ENCODE data around the gene ROR2. TPM values are rescaled to one million over a fixed set of nuclear protein-coding genes. Genes with fewer than 3 reads are reported as not detected.

ROR2 gene
- total RNA-seq, 4 donors from 2014 or later: 0.70 to 9.9 (median 4.1) TPM

GRCh38 chr9:91813176-91813795 lies 136.7 kb downstream of the ROR2 start:
- Histone ChIP-seq H3K27ac (peak overlapping the region in 1 of 4 donors; percentile 41), H3K27me3 (no peaks in the 10 kb centered on the region), H3K4me3 (no peak overlapping the region), H3K9me3 (no peaks in the 10 kb centered on the region), H3K4me1 (peaks cover 0 to 23% (median 0%) of the 10 kb centered on the region in 4 donors), H3K36me3 (no peaks in the 10 kb centered on the region)
- TF ChIP-seq CTCF (IDR thresholded peaks at IDR 0.05) (no peak), POLR2A (IDR thresholded peaks at IDR 0.05) (no peak)
- DNase-seq: no peak

GRCh38 chr9:91812191-91812590 lies 137.8 kb downstream of the ROR2 start:
- DNase-seq: no peak
- no peaks in the 10 kb centered on the region for H3K27me3 ChIP-seq
- peaks cover 0 to 18% (median 0%) of the 10 kb centered on the region in 4 donors for H3K4me1 ChIP-seq
- TF ChIP-seq POLR2A (IDR thresholded peaks at IDR 0.05) (no peak), CTCF (IDR thresholded peaks at IDR 0.05) (no peak)
- no peak overlapping the region for H3K27ac ChIP-seq
- H3K9me3 ChIP-seq: no peaks in the 10 kb centered on the region
- no peaks in the 10 kb centered on the region for H3K36me3 ChIP-seq
- H3K4me3 ChIP-seq: no peak overlapping the region

- Histone ChIP-seq H3K9me3 (no peaks in the 10 kb centered on the region), H3K27me3 (no peaks in the 10 kb centered on the region), H3K36me3 (no peaks in the 10 kb centered on the region), H3K4me1 (peaks cover 0 to 13% (median 0%) of the 10 kb centered on the region in 4 donors), H3K4me3 (no peak overlapping the region), H3K27ac (no peak overlapping the region)
- TF ChIP-seq CTCF (IDR thresholded peaks at IDR 0.05) (no peak), POLR2A (IDR thresholded peaks at IDR 0.05) (no peak)
- no peak for DNase-seq
Measured at GRCh38 chr9:91811024-91811909, 138.8 kb downstream of the ROR2 start.

- H3K4me1 ChIP-seq: peaks cover 0 to 13% (median 0%) of the 10 kb centered on the region in 4 donors
- H3K27ac ChIP-seq: no peak overlapping the region
- DNase-seq: no peak
Measured at GRCh38 chr9:91810286-91810905, 139.6 kb downstream of the ROR2 start.

More at GRCh38 chr9:91810286-91810905, 139.6 kb downstream of the ROR2 start:
- Histone ChIP-seq H3K36me3 (no peaks in the 10 kb centered on the region), H3K4me3 (no peak overlapping the region), H3K27me3 (no peaks in the 10 kb centered on the region), H3K9me3 (no peaks in the 10 kb centered on the region)
- TF ChIP-seq CTCF (IDR thresholded peaks at IDR 0.05) (no peak), POLR2A (IDR thresholded peaks at IDR 0.05) (no peak)

All from Peyer's patch (tissue), 4 donors.